SK-N-SH treated with all-trans-retinoic acid at 6 μM for 48 hours (cell line): ENCODE measurements around the gene CSGALNACT2.

Source experiments
- ATAC-seq: fragments of 200-7000 bp; cut with Tn5 transposase; 3 replicates; pipeline ENCODE4 v1.9.1; 2020; ENCODE audit warnings: mild to moderate bottlenecking, moderate library complexity
- ARNTL ChIP-seq: fragments of 450-650 bp; formaldehyde crosslinking; IDR thresholded peaks from 2 replicates; pipeline ENCODE4 v1.5.0; 2020; ENCODE audit warnings: low read depth, mild to moderate bottlenecking, moderate library complexity, borderline replicate concordance
- BACH2 ChIP-seq: fragments of 250-450 bp; sonication (Bioruptor Pico); IDR thresholded peaks from 2 replicates; pipeline ENCODE4 v1.9.0; 2021; ENCODE audit warnings: mild to moderate bottlenecking, borderline replicate concordance
- CSRNP3 ChIP-seq: fragments of 250-450 bp; sonication (Bioruptor Pico); IDR thresholded peaks from 2 replicates; pipeline ENCODE4 v1.5.1; 2021; ENCODE audit warnings: mild to moderate bottlenecking, moderate library complexity
- GLIS3 ChIP-seq: fragments of 250-450 bp; sonication (Bioruptor Pico); IDR thresholded peaks from 2 replicates; pipeline ENCODE4 v1.5.0; 2020; ENCODE audit warnings: mild to moderate bottlenecking, moderate library complexity
- ISL1 ChIP-seq: fragments of 250-450 bp; sonication (Bioruptor Pico); IDR thresholded peaks from 2 replicates; pipeline ENCODE4 v2.1.2; 2022; ENCODE audit warnings: mild to moderate bottlenecking, moderate library complexity
- OSR1 ChIP-seq: fragments of 250-450 bp; sonication (Bioruptor Pico); IDR thresholded peaks from 2 replicates; pipeline ENCODE4 v1.8.0; 2022; ENCODE audit warnings: moderate library complexity, mild to moderate bottlenecking, inconsistent platforms
- POU6F1 ChIP-seq: fragments of 250-450 bp; sonication (Bioruptor Pico); IDR thresholded peaks from 2 replicates; pipeline ENCODE4 v1.8.0; 2021; ENCODE audit warnings: low read depth, mild to moderate bottlenecking, moderate library complexity, borderline replicate concordance
- PPARA ChIP-seq: fragments of 250-450 bp; sonication (Bioruptor Pico); IDR thresholded peaks from 2 replicates; pipeline ENCODE4 v1.5.0; 2020; ENCODE audit warnings: mild to moderate bottlenecking, borderline replicate concordance
- RARB ChIP-seq: fragments of 250-450 bp; sonication (Bioruptor Pico); IDR thresholded peaks from 2 replicates; pipeline ENCODE4 v1.8.0; 2021; ENCODE audit warnings: mild to moderate bottlenecking, moderate library complexity
- SNAI2 ChIP-seq: fragments of 250-450 bp; sonication (Bioruptor Pico); IDR thresholded peaks from 2 replicates; pipeline ENCODE4 v1.5.0; 2020; ENCODE audit warnings: mild to moderate bottlenecking, moderate library complexity
- TCF4 ChIP-seq: fragments of 250-450 bp; sonication (Bioruptor Pico); IDR thresholded peaks from 2 replicates; pipeline ENCODE4 v1.8.0; 2021; ENCODE audit warnings: mild to moderate bottlenecking, moderate library complexity, borderline replicate concordance
- TOX ChIP-seq: fragments of 250-450 bp; sonication (Bioruptor Pico); IDR thresholded peaks from 2 replicates; pipeline ENCODE4 v1.8.0; 2021; ENCODE audit warnings: mild to moderate bottlenecking, moderate library complexity, borderline replicate concordance
- ZC3H10 ChIP-seq: fragments of 250-450 bp; sonication (Bioruptor Pico); IDR thresholded peaks from 2 replicates; pipeline ENCODE4 v1.5.1; 2021; ENCODE audit warnings: mild to moderate bottlenecking, moderate library complexity
- ZFP3 ChIP-seq: fragments of 250-450 bp; sonication (Bioruptor Pico); IDR thresholded peaks from 2 replicates; pipeline ENCODE4 v1.5.0; 2020; ENCODE audit warnings: mild to moderate bottlenecking, moderate library complexity
- ZFP30 ChIP-seq: fragments of 450-650 bp; formaldehyde crosslinking; IDR thresholded peaks from 2 replicates; pipeline ENCODE4 v1.5.0; 2022; ENCODE audit warnings: mild to moderate bottlenecking, moderate library complexity
- ZNF565 ChIP-seq: fragments of 450-650 bp; formaldehyde crosslinking; conservative IDR thresholded peaks from 2 replicates; pipeline ENCODE4 v1.5.0; 2020; ENCODE audit warnings: low read depth, mild to moderate bottlenecking, moderate library complexity
- ZNF70 ChIP-seq: fragments of 450-650 bp; formaldehyde crosslinking; IDR thresholded peaks from 2 replicates; pipeline ENCODE4 v1.5.0; 2020; ENCODE audit warnings: mild to moderate bottlenecking, moderate library complexity
- ZNF8 ChIP-seq: fragments of 450-650 bp; formaldehyde crosslinking; IDR thresholded peaks from 2 replicates; pipeline ENCODE4 v1.5.0; 2020; ENCODE audit warnings: mild to moderate bottlenecking, moderate library complexity
- TF ChIP-seq, protein P1 (sequence below): fragments of 250-450 bp; sonication (Bioruptor Pico); IDR thresholded peaks from 2 replicates; pipeline ENCODE4 v1.5.0; 2020; ENCODE audit warnings: mild to moderate bottlenecking, moderate library complexity
- TF ChIP-seq, protein P2 (sequence below): fragments of 250-450 bp; sonication (Bioruptor Pico); IDR thresholded peaks from 2 replicates; pipeline ENCODE4 v1.8.0; 2020; ENCODE audit warnings: mild to moderate bottlenecking, moderate library complexity, borderline replicate concordance

The CSGALNACT2 gene

GRCh38 chr10:43221419-43222209 lies 83.4 kb downstream of the CSGALNACT2 start:
- TF ChIP-seq ZNF8 (CRISPR knock-in tag): no peak
- ATAC-seq: peak; percentile 59; the same call in 2 of the 3 replicates

DNA sequence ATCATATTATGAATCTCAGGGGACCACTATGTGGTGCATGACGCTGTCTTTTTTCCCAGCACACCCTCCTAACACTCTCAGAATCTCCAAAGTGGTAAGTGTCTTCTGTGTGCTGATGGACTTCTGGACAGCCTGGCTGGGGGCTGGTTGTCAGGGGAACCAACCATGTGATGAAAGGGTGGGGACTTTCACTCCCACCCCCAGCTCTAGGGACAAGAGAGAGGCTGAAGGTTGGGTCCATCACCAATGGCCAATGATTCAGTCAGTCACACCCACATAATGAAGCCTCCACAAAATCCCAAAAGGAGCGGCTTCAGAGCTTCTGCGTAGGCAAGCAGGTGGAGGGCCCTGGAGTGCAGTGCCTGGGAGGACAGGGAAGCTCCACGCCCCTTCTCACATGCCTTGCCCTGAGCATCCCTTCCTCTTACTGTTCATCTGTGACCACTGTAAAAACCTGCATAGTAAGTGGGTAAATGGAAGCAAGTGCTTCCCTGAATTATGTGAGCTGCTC lies 84.0 kb downstream of the CSGALNACT2 start:
- TF ChIP-seq ZNF70 (CRISPR knock-in tag) (no peak), BACH2 (CRISPR knock-in tag) (no peak)
- TF ChIP-seq, protein P1, sequence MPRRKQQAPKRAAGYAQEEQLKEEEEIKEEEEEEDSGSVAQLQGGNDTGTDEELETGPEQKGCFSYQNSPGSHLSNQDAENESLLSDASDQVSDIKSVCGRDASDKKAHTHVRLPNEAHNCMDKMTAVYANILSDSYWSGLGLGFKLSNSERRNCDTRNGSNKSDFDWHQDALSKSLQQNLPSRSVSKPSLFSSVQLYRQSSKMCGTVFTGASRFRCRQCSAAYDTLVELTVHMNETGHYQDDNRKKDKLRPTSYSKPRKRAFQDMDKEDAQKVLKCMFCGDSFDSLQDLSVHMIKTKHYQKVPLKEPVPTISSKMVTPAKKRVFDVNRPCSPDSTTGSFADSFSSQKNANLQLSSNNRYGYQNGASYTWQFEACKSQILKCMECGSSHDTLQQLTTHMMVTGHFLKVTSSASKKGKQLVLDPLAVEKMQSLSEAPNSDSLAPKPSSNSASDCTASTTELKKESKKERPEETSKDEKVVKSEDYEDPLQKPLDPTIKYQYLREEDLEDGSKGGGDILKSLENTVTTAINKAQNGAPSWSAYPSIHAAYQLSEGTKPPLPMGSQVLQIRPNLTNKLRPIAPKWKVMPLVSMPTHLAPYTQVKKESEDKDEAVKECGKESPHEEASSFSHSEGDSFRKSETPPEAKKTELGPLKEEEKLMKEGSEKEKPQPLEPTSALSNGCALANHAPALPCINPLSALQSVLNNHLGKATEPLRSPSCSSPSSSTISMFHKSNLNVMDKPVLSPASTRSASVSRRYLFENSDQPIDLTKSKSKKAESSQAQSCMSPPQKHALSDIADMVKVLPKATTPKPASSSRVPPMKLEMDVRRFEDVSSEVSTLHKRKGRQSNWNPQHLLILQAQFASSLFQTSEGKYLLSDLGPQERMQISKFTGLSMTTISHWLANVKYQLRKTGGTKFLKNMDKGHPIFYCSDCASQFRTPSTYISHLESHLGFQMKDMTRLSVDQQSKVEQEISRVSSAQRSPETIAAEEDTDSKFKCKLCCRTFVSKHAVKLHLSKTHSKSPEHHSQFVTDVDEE (CRISPR knock-in tag): no peak
- TF ChIP-seq, protein P2, sequence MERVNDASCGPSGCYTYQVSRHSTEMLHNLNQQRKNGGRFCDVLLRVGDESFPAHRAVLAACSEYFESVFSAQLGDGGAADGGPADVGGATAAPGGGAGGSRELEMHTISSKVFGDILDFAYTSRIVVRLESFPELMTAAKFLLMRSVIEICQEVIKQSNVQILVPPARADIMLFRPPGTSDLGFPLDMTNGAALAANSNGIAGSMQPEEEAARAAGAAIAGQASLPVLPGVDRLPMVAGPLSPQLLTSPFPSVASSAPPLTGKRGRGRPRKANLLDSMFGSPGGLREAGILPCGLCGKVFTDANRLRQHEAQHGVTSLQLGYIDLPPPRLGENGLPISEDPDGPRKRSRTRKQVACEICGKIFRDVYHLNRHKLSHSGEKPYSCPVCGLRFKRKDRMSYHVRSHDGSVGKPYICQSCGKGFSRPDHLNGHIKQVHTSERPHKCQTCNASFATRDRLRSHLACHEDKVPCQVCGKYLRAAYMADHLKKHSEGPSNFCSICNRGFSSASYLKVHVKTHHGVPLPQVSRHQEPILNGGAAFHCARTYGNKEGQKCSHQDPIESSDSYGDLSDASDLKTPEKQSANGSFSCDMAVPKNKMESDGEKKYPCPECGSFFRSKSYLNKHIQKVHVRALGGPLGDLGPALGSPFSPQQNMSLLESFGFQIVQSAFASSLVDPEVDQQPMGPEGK (CRISPR knock-in tag): no peak
- ATAC-seq: no peak

- no peak for ATAC-seq
- TF ChIP-seq GLIS3 (CRISPR knock-in tag) (no peak), TOX (no peak), CSRNP3 (CRISPR knock-in tag) (no peak), ZNF8 (CRISPR knock-in tag) (no peak), ZNF70 (CRISPR knock-in tag) (no peak)
- TF ChIP-seq, all 23 proteins: peak for 0
Measured at GRCh38 chr10:43223056-43223455, 84.8 kb downstream of the CSGALNACT2 start.

- no peak for ATAC-seq
- TF ChIP-seq BACH2 (CRISPR knock-in tag): no peak
- TF ChIP-seq ZC3H10 (CRISPR knock-in tag): no peak
- TF ChIP-seq, protein P2 (CRISPR knock-in tag): no peak
- no peak for TF ChIP-seq ZNF8 (CRISPR knock-in tag)
- no peak for TF ChIP-seq SNAI2
- no peak for TF ChIP-seq ISL1 (CRISPR knock-in tag)
- TF ChIP-seq TCF4 (CRISPR knock-in tag): no peak
- TF ChIP-seq ZNF565 (CRISPR knock-in tag): no peak
- no peak for TF ChIP-seq RARB (CRISPR knock-in tag)
- TF ChIP-seq ZFP30 (CRISPR knock-in tag): no peak
- no peak for TF ChIP-seq PPARA (CRISPR knock-in tag)
- no peak for TF ChIP-seq TOX
- no peak for TF ChIP-seq POU6F1 (CRISPR knock-in tag)
- no peak for TF ChIP-seq GLIS3 (CRISPR knock-in tag)
- no peak for TF ChIP-seq OSR1 (CRISPR knock-in tag)
- no peak for TF ChIP-seq ARNTL
- TF ChIP-seq ZFP3 (CRISPR knock-in tag): no peak
- TF ChIP-seq ZNF70 (CRISPR knock-in tag): no peak
Measured at GRCh38 chr10:43224321-43224720, 86.1 kb downstream of the CSGALNACT2 start.
